Measurements from ENCODE around the gene CPLANE1. TPM values are rescaled to one million over a fixed set of nuclear protein-coding genes. Genes with fewer than 3 reads are reported as not detected.

The CPLANE1 gene
- total and polyA plus RNA-seq, 10 of the 15 experiments (the other 5 are each of a cell fraction or from before 2014, with no cell fraction given) = 1.7 to 14.8 (median 6.7) TPM

DNA sequence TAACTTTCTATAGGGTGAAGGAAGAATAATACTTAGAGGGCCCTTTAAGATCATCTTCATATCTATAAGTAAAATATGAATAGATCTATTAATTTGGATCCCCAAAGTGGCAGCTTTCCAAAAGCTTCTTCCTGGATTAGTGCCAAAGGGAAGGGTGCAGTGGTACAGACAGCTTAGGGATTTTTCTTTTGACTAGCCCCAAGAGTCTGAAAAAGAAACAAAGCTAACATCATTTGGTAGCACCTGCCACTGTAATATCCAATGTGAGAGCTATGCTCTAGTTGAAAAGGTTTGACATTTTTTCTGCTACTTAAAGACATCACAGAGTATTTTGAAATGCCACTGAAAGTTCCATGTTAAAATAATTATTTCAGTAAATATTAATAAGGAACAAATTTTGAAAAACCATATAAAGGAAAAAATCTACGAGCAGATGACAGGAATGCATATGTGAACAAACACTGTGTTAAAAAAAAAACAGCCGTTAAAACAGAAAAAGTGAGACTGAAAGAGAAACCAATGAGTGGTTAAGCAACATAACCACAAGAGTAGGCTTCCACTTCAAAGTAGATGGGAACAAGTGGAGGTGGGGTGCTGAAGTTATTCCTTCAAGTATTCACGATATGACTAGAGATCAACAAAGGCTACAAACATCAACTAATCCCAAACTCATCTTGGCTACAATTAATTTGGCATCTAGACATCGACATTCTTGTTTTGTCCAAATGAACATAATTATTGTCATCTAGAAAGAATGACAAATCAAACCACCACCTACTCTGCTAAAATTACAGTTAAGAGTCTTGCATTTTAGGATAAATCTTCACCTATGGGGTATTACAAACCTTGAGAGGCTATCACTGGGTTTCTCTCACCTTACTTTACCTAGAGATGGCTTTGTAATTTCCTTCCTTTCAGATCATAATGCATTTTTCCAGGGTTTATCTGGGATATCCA, 137.5 kb downstream of the CPLANE1 start (continued):
- TF ChIP-seq, protein P1, sequence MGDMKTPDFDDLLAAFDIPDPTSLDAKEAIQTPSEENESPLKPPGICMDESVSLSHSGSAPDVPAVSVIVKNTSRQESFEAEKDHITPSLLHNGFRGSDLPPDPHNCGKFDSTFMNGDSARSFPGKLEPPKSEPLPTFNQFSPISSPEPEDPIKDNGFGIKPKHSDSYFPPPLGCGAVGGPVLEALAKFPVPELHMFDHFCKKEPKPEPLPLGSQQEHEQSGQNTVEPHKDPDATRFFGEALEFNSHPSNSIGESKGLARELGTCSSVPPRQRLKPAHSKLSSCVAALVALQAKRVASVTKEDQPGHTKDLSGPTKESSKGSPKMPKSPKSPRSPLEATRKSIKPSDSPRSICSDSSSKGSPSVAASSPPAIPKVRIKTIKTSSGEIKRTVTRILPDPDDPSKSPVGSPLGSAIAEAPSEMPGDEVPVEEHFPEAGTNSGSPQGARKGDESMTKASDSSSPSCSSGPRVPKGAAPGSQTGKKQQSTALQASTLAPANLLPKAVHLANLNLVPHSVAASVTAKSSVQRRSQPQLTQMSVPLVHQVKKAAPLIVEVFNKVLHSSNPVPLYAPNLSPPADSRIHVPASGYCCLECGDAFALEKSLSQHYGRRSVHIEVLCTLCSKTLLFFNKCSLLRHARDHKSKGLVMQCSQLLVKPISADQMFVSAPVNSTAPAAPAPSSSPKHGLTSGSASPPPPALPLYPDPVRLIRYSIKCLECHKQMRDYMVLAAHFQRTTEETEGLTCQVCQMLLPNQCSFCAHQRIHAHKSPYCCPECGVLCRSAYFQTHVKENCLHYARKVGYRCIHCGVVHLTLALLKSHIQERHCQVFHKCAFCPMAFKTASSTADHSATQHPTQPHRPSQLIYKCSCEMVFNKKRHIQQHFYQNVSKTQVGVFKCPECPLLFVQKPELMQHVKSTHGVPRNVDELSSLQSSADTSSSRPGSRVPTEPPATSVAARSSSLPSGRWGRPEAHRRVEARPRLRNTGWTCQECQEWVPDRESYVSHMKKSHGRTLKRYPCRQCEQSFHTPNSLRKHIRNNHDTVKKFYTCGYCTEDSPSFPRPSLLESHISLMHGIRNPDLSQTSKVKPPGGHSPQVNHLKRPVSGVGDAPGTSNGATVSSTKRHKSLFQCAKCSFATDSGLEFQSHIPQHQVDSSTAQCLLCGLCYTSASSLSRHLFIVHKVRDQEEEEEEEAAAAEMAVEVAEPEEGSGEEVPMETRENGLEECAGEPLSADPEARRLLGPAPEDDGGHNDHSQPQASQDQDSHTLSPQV (IDR thresholded peaks at IDR 0.05) = no peak
- TF ChIP-seq, protein P2, sequence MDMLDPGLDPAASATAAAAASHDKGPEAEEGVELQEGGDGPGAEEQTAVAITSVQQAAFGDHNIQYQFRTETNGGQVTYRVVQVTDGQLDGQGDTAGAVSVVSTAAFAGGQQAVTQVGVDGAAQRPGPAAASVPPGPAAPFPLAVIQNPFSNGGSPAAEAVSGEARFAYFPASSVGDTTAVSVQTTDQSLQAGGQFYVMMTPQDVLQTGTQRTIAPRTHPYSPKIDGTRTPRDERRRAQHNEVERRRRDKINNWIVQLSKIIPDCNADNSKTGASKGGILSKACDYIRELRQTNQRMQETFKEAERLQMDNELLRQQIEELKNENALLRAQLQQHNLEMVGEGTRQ (IDR thresholded peaks at IDR 0.05; ENCODE audit: borderline replicate concordance, low read depth, low read length) = no peak
- no peak for TF ChIP-seq SPI1 (IDR thresholded peaks at IDR 0.05; ENCODE audit: borderline replicate concordance, insufficient read depth, low read depth, low read length)
- peak; percentile 74; the same call in 1 of the 2 replicates for TF ChIP-seq FOXM1 (IDR thresholded peaks at IDR 0.05; ENCODE audit: low read depth, low read length)
- TF ChIP-seq EED (IDR thresholded peaks at IDR 0.05; ENCODE audit: low read depth) = peak; percentile 91
- peak; percentile 89 for TF ChIP-seq CBFB (IDR thresholded peaks at IDR 0.05; ENCODE audit: low read depth)
- TF ChIP-seq, protein P3, sequence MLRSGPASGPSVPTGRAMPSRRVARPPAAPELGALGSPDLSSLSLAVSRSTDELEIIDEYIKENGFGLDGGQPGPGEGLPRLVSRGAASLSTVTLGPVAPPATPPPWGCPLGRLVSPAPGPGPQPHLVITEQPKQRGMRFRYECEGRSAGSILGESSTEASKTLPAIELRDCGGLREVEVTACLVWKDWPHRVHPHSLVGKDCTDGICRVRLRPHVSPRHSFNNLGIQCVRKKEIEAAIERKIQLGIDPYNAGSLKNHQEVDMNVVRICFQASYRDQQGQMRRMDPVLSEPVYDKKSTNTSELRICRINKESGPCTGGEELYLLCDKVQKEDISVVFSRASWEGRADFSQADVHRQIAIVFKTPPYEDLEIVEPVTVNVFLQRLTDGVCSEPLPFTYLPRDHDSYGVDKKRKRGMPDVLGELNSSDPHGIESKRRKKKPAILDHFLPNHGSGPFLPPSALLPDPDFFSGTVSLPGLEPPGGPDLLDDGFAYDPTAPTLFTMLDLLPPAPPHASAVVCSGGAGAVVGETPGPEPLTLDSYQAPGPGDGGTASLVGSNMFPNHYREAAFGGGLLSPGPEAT (IDR thresholded peaks at IDR 0.05; ENCODE audit: low read depth) = peak; percentile 83
- peak; percentile 52; the same call in 1 of the 2 replicates for TF ChIP-seq NBN (IDR thresholded peaks at IDR 0.05)
- no peak for TF ChIP-seq SIX5 (IDR thresholded peaks at IDR 0.05; ENCODE audit: low read depth, low read length, severe bottlenecking)
- no peak for TF ChIP-seq HDAC2 (IDR thresholded peaks at IDR 0.05)
- TF ChIP-seq, protein P4, sequence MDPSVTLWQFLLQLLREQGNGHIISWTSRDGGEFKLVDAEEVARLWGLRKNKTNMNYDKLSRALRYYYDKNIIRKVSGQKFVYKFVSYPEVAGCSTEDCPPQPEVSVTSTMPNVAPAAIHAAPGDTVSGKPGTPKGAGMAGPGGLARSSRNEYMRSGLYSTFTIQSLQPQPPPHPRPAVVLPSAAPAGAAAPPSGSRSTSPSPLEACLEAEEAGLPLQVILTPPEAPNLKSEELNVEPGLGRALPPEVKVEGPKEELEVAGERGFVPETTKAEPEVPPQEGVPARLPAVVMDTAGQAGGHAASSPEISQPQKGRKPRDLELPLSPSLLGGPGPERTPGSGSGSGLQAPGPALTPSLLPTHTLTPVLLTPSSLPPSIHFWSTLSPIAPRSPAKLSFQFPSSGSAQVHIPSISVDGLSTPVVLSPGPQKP (IDR thresholded peaks at IDR 0.05; ENCODE audit: low read depth, low read length) = no peak
- TF ChIP-seq RUNX3 (IDR thresholded peaks at IDR 0.05; ENCODE audit: low read length) = peak; percentile 100
- peak; percentile 44 to 74; a peak in 2 of 4 replicates for TF ChIP-seq CEBPB (IDR thresholded peaks at IDR 0.05; ENCODE audit: borderline replicate concordance in 1 of 2, low read depth in 2 of 2, low read length in 2 of 2)
- 0 out of 2 replicates have a peak, but pooled peaks have one; percentile 45 for TF ChIP-seq TCF12 (IDR thresholded peaks at IDR 0.05; ENCODE audit: low read depth, low read length)
- no peak for TF ChIP-seq SUZ12 (IDR thresholded peaks at IDR 0.05; ENCODE audit: unreplicated experiment)
- peak; percentile 98 for TF ChIP-seq IRF4 (IDR thresholded peaks at IDR 0.05; ENCODE audit: low read depth, low read length)
- no peak for TF ChIP-seq TCF3 (IDR thresholded peaks at IDR 0.05; ENCODE audit: borderline replicate concordance, insufficient read depth, low read depth, low read length)
- TF ChIP-seq ZNF24 (IDR thresholded peaks at IDR 0.05) = peak; percentile 49; the same call in 1 of the 2 replicates
- no peak for TF ChIP-seq YBX1 (IDR thresholded peaks at IDR 0.05)
